ENCODE results near the gene SLC39A11.

The SLC39A11 gene

GRCh38 chr17:72970246-72970645 lies 122.2 kb downstream of the SLC39A11 start:
- ChIA-PET POLR2A (no interaction called here), CTCF (no interaction called here)
- no peak for DNase-seq (ENCODE audit: extremely low spot score)
- TF ChIP-seq ZNF384 (IDR thresholded peaks at IDR 0.05) = no peak
- no peak for TF ChIP-seq HDGF (IDR thresholded peaks at IDR 0.05; ENCODE audit: borderline replicate concordance)
- no peak for TF ChIP-seq FOXK2 (IDR thresholded peaks at IDR 0.05)
- TF ChIP-seq SUZ12 (IDR thresholded peaks at IDR 0.05) = no peak
- no peak for TF ChIP-seq L3MBTL2 (conservative IDR thresholded peaks at IDR 0.05)
- no peak for TF ChIP-seq BHLHE40 (IDR thresholded peaks at IDR 0.05; ENCODE audit: borderline replicate concordance)
- TF ChIP-seq ARNT (IDR thresholded peaks at IDR 0.05) = no peak
- TF ChIP-seq TARDBP (IDR thresholded peaks at IDR 0.05) = no peak
- TF ChIP-seq LEF1 (IDR thresholded peaks at IDR 0.05; ENCODE audit: borderline replicate concordance) = no peak
- no peak for TF ChIP-seq FOXM1 (IDR thresholded peaks at IDR 0.05; ENCODE audit: borderline replicate concordance)
- no peak for TF ChIP-seq NFRKB (IDR thresholded peaks at IDR 0.05)
- TF ChIP-seq CTBP1 (IDR thresholded peaks at IDR 0.05; ENCODE audit: borderline replicate concordance) = no peak
- no peak for TF ChIP-seq PKNOX1 (IDR thresholded peaks at IDR 0.05)

- no peak for DNase-seq (ENCODE audit: extremely low spot score)
- no peak for TF ChIP-seq NFRKB (IDR thresholded peaks at IDR 0.05)
- TF ChIP-seq SUZ12 (IDR thresholded peaks at IDR 0.05) = no peak
- no peak for TF ChIP-seq HDGF (IDR thresholded peaks at IDR 0.05; ENCODE audit: borderline replicate concordance)
- TF ChIP-seq ARNT (IDR thresholded peaks at IDR 0.05) = no peak
- no peak for TF ChIP-seq FOXA1 (IDR thresholded peaks at IDR 0.05)
- no peak for TF ChIP-seq FOXK2 (IDR thresholded peaks at IDR 0.05)
- no peak for TF ChIP-seq TARDBP (IDR thresholded peaks at IDR 0.05)
- no peak for TF ChIP-seq FOXM1 (IDR thresholded peaks at IDR 0.05; ENCODE audit: borderline replicate concordance)
- TF ChIP-seq SP1 (IDR thresholded peaks at IDR 0.05) = no peak
- TF ChIP-seq LEF1 (IDR thresholded peaks at IDR 0.05; ENCODE audit: borderline replicate concordance) = no peak
- TF ChIP-seq ZNF384 (IDR thresholded peaks at IDR 0.05) = no peak
- TF ChIP-seq L3MBTL2 (conservative IDR thresholded peaks at IDR 0.05) = no peak
- ChIA-PET CTCF (interaction anchor here (0.5 kb wide), 1 partner anchor 238 kb away, joined by 3 read pairs; no protein-coding TSS in a partner anchor), POLR2A (no interaction called here)
Observed at GRCh38 chr17:72969293-72969906, 123.1 kb downstream of the SLC39A11 start.

- POLR2A ChIA-PET = no interaction called here
- no peak for DNase-seq (ENCODE audit: extremely low spot score)
- TF ChIP-seq FOXM1 (IDR thresholded peaks at IDR 0.05; ENCODE audit: borderline replicate concordance) (no peak), FOXK2 (IDR thresholded peaks at IDR 0.05) (no peak), ARNT (IDR thresholded peaks at IDR 0.05) (no peak), CTBP1 (IDR thresholded peaks at IDR 0.05; ENCODE audit: borderline replicate concordance) (no peak), SUZ12 (IDR thresholded peaks at IDR 0.05) (no peak), ZNF384 (IDR thresholded peaks at IDR 0.05) (no peak), PKNOX1 (IDR thresholded peaks at IDR 0.05) (no peak), NFRKB (IDR thresholded peaks at IDR 0.05) (no peak), HDGF (IDR thresholded peaks at IDR 0.05; ENCODE audit: borderline replicate concordance) (no peak), LEF1 (IDR thresholded peaks at IDR 0.05; ENCODE audit: borderline replicate concordance) (no peak), SP1 (IDR thresholded peaks at IDR 0.05) (no peak), FOXA1 (IDR thresholded peaks at IDR 0.05) (no peak), BHLHE40 (IDR thresholded peaks at IDR 0.05; ENCODE audit: borderline replicate concordance) (no peak), TARDBP (IDR thresholded peaks at IDR 0.05) (no peak), ELF4 (IDR thresholded peaks at IDR 0.05) (no peak), L3MBTL2 (conservative IDR thresholded peaks at IDR 0.05) (no peak)
- CTCF ChIA-PET = interaction anchor here (0.5 kb wide), 1 partner anchor 237 kb away, joined by 3 read pairs; no protein-coding TSS in a partner anchor
Observed at GRCh38 chr17:72968798-72969197, 123.7 kb downstream of the SLC39A11 start.

- DNase-seq (ENCODE audit: extremely low spot score) = no peak
- ChIA-PET POLR2A (no interaction called here), CTCF (no interaction called here)
- TF ChIP-seq SUZ12 (IDR thresholded peaks at IDR 0.05) (no peak), BHLHE40 (IDR thresholded peaks at IDR 0.05; ENCODE audit: borderline replicate concordance) (no peak), FOXM1 (IDR thresholded peaks at IDR 0.05; ENCODE audit: borderline replicate concordance) (no peak), HDGF (IDR thresholded peaks at IDR 0.05; ENCODE audit: borderline replicate concordance) (no peak), PKNOX1 (IDR thresholded peaks at IDR 0.05) (no peak), ELF4 (IDR thresholded peaks at IDR 0.05) (no peak), ZNF384 (IDR thresholded peaks at IDR 0.05) (no peak), FOXA1 (IDR thresholded peaks at IDR 0.05) (no peak), ARNT (IDR thresholded peaks at IDR 0.05) (no peak), LEF1 (IDR thresholded peaks at IDR 0.05; ENCODE audit: borderline replicate concordance) (no peak), NFRKB (IDR thresholded peaks at IDR 0.05) (no peak), TARDBP (IDR thresholded peaks at IDR 0.05) (no peak), L3MBTL2 (conservative IDR thresholded peaks at IDR 0.05) (no peak), CTBP1 (IDR thresholded peaks at IDR 0.05; ENCODE audit: borderline replicate concordance) (no peak)
Observed at GRCh38 chr17:72967977-72968585, 124.4 kb downstream of the SLC39A11 start.

- no peak for DNase-seq (ENCODE audit: extremely low spot score)
- ChIA-PET POLR2A (no interaction called here), CTCF (interaction anchor here (1.0 kb wide), 1 partner anchor 19 kb away, joined by 3 read pairs; no protein-coding TSS in a partner anchor)
- no peak for TF ChIP-seq BHLHE40 (IDR thresholded peaks at IDR 0.05; ENCODE audit: borderline replicate concordance)
- no peak for TF ChIP-seq NFRKB (IDR thresholded peaks at IDR 0.05)
- no peak for TF ChIP-seq SP1 (IDR thresholded peaks at IDR 0.05)
- no peak for TF ChIP-seq FOXA1 (IDR thresholded peaks at IDR 0.05)
- no peak for TF ChIP-seq TARDBP (IDR thresholded peaks at IDR 0.05)
- no peak for TF ChIP-seq ZNF384 (IDR thresholded peaks at IDR 0.05)
- no peak for TF ChIP-seq CTBP1 (IDR thresholded peaks at IDR 0.05; ENCODE audit: borderline replicate concordance)
- no peak for TF ChIP-seq PKNOX1 (IDR thresholded peaks at IDR 0.05)
- TF ChIP-seq LEF1 (IDR thresholded peaks at IDR 0.05; ENCODE audit: borderline replicate concordance) = no peak
- no peak for TF ChIP-seq ELF4 (IDR thresholded peaks at IDR 0.05)
- TF ChIP-seq FOXK2 (IDR thresholded peaks at IDR 0.05) = no peak
- TF ChIP-seq L3MBTL2 (conservative IDR thresholded peaks at IDR 0.05) = no peak
- no peak for TF ChIP-seq HDGF (IDR thresholded peaks at IDR 0.05; ENCODE audit: borderline replicate concordance)
- no peak for TF ChIP-seq SUZ12 (IDR thresholded peaks at IDR 0.05)
- TF ChIP-seq ARNT (IDR thresholded peaks at IDR 0.05) = no peak
Observed at GRCh38 chr17:72967277-72967970, 125.1 kb downstream of the SLC39A11 start.
